Suprapubic skin (tissue), 4 donors: ENCODE measurements around the gene RBM8A. TPM values are rescaled to one million over a fixed set of nuclear protein-coding genes. Genes with fewer than 3 reads are reported as not detected.

Experiments
- DNase-seq, 2 donors: peaks; one replicate each; pipeline ENCODE4 v3.0.0-alpha.2; 2019; ENCODE audit warnings: low spot score in 2 of 2
- H3K27ac ChIP-seq: fragments of 200-600 bp; sonication (generic); one replicate; pipeline ENCODE4 v1.5.1; 2019
- H3K27me3 ChIP-seq: fragments of 200-600 bp; sonication (generic); one replicate; pipeline ENCODE4 v1.5.1; 2019
- H3K36me3 ChIP-seq: fragments of 200-600 bp; sonication (generic); one replicate; pipeline ENCODE4 v1.5.1; 2019
- H3K4me1 ChIP-seq: fragments of 200-600 bp; sonication (generic); one replicate; pipeline ENCODE4 v1.5.1; 2019
- H3K4me3 ChIP-seq: fragments of 200-600 bp; sonication (generic); one replicate; pipeline ENCODE4 v1.5.1; 2019; ENCODE audit warnings: mild to moderate bottlenecking
- H3K9me3 ChIP-seq: fragments of 200-600 bp; sonication (generic); one replicate; pipeline ENCODE4 v1.5.1; 2019
- EP300 ChIP-seq: sonication (generic); formaldehyde crosslinking; IDR thresholded peaks from one replicate; pipeline ENCODE4 v1.6.1; 2017; ENCODE audit warnings: antibody characterized with exemption
- POLR2A ChIP-seq, 2 donors: fragments of 450-650 bp; IDR thresholded peaks; one replicate each; pipeline ENCODE4 v1.6.1; 2017; ENCODE audit warnings: antibody characterized with exemption in 2 of 2, mild to moderate bottlenecking in 2 of 2, moderate library complexity in 2 of 2
- POLR2AphosphoS5 ChIP-seq, 3 donors: sonication (generic); formaldehyde crosslinking; IDR thresholded peaks; one replicate each; pipeline ENCODE4 v1.6.1; 2017; ENCODE audit warnings: antibody characterized with exemption in 3 of 3
- WGBS: methylation state at CpG from one replicate; pipeline ENCODE4 v1.1.5; 2018; 5-methylcytosine and 5-hydroxymethylcytosine counted together
- total RNA-seq, 4 donors: library from RNA; depleted of rRNA; stranded (reverse); fragments of >200 nt; gene quantifications; one replicate each; pipeline ENCODE4 v1.1.0, GENCODE V29; 2016
- TF ChIP-seq, protein P1 (sequence below), 2 donors: fragments of 200-600 bp in 1 of 2; fragments of 450-650 bp in 1 of 2; sonication (generic) in 1 of 2; IDR thresholded peaks; one replicate each; pipeline ENCODE4 v1.5.1; 2016 to 2019; ENCODE audit warnings: antibody characterized with exemption in 2 of 2, mild to moderate bottlenecking in 1 of 2, moderate library complexity in 1 of 2

Gene RBM8A
- total RNA-seq, 4 donors from 2014 or later: 92.2 to 186 (median 134) TPM

DNA sequence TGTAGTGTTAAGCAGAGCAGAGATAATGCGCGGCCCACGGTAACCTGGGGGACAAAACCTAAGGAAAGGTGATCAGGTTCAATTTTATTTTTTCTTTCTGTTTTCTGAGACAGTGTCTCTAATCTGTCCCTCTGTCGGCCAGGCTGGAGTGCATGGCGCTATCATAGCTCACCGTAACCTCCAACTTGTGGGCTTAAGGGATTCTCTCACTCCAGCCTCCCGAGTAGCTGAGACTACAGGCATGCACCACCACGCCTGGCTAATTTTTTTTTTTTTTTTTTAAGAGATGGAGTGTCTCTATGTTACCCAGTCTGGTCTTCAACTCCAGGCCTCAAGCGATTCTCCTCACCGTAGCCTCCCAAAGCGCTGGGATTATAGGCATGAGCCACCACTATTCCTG is 40.9 kb downstream of the RBM8A start:
- WGBS: 49% methylated on average over 11 of the region's 11 CpGs
- H3K4me3 ChIP-seq: peak overlapping the region; percentile 63
- H3K27ac ChIP-seq: no peak overlapping the region
- H3K27me3 ChIP-seq: no peaks in the 10 kb centered on the region
- TF ChIP-seq EP300 (no peak), POLR2AphosphoS5 (IDR thresholded peaks at IDR 0.05) (no peak), POLR2A (IDR thresholded peaks at IDR 0.05) (no peak)
- TF ChIP-seq, protein P1, sequence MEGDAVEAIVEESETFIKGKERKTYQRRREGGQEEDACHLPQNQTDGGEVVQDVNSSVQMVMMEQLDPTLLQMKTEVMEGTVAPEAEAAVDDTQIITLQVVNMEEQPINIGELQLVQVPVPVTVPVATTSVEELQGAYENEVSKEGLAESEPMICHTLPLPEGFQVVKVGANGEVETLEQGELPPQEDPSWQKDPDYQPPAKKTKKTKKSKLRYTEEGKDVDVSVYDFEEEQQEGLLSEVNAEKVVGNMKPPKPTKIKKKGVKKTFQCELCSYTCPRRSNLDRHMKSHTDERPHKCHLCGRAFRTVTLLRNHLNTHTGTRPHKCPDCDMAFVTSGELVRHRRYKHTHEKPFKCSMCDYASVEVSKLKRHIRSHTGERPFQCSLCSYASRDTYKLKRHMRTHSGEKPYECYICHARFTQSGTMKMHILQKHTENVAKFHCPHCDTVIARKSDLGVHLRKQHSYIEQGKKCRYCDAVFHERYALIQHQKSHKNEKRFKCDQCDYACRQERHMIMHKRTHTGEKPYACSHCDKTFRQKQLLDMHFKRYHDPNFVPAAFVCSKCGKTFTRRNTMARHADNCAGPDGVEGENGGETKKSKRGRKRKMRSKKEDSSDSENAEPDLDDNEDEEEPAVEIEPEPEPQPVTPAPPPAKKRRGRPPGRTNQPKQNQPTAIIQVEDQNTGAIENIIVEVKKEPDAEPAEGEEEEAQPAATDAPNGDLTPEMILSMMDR (IDR thresholded peaks at IDR 0.05): no peak
- peaks cover 40% of the 10 kb centered on the region for H3K4me1 ChIP-seq
- no peaks in the 10 kb centered on the region for H3K36me3 ChIP-seq
- DNase-seq: no peak
- H3K9me3 ChIP-seq: no peaks in the 10 kb centered on the region

DNA sequence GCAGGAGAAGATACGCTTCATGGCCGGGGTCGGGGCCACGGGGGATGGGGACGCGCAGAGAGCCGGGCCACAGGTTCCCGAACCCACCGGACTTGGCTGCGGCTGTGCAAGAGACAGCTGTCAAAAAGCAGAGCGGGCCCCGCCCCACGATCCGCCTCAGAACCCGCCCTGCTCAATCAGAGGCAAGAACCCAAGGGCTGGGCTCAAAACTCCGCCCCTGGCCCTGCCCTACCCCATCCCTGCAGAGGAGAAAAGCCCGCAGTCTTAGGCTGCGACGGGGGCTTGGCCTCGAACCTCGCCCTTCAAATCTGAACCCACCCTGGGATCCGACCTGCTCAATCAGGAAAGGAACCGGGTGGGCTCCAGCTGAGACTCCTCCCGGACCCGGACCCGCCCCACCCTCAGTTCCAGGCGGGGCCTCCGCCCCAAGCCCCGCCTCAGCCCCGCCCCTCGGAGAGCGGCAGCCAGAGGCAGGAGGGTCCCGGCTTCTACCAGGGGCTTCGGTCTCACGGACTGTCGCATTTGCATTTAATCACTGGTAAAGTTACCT is 41.5 kb downstream of the RBM8A start, which contains the start of gene ANKRD35:
ANKRD35 (minus strand) TSS at position 129 of the 550 bp plus-strand sequence; CDS start at position 21, 108 bp downstream.
- Histone ChIP-seq H3K27me3 (no peaks in the 10 kb centered on the region), H3K36me3 (no peaks in the 10 kb centered on the region), H3K4me1 (peaks cover 34% of the 10 kb centered on the region), H3K9me3 (no peaks in the 10 kb centered on the region), H3K27ac (no peak within 1 kb of the TSS), H3K4me3 (peak within 1 kb of the TSS; percentile 63)
- DNase-seq: peak; percentile 93 to 96
- 3% methylated on average over 15 of the region's 36 CpGs for WGBS
- TF ChIP-seq, protein P1 (IDR thresholded peaks at IDR 0.05): no peak
- TF ChIP-seq POLR2A (IDR thresholded peaks at IDR 0.05) (no peak), EP300 (no peak), POLR2AphosphoS5 (IDR thresholded peaks at IDR 0.05) (no peak)

DNA sequence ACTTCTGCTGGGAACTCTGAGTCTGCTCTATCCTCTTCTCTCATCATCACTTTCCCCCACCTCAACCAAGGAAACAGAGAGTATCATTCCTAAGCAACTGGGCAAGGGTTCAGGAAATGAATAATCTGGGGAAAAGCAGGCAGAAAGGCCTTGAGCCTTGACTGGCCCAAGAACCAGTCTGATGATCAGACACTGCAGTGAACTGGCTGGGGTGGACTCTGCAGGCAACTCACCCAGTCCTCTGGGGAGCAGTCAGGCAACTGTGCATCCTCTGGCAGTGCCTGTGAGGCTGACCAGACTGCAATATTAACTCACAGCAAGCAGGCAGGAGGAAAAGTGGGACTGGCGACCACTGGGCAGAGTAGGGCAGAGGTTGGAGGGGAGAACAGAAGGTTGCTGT is 42.6 kb downstream of the RBM8A start:
- peak overlapping the region; percentile 63 for H3K4me3 ChIP-seq
- H3K9me3 ChIP-seq: no peaks in the 10 kb centered on the region
- no peaks in the 10 kb centered on the region for H3K27me3 ChIP-seq
- DNase-seq: peak in 1 of 2 donors; percentile 34
- WGBS: 96% methylated on average over 1 of the region's 1 CpG
- no peak for TF ChIP-seq POLR2A (IDR thresholded peaks at IDR 0.05)
- TF ChIP-seq EP300: no peak
- no peak for TF ChIP-seq POLR2AphosphoS5 (IDR thresholded peaks at IDR 0.05)
- TF ChIP-seq, protein P1 (IDR thresholded peaks at IDR 0.05): no peak
- no peak overlapping the region for H3K27ac ChIP-seq
- H3K36me3 ChIP-seq: no peaks in the 10 kb centered on the region
- peaks cover 30% of the 10 kb centered on the region for H3K4me1 ChIP-seq

DNA sequence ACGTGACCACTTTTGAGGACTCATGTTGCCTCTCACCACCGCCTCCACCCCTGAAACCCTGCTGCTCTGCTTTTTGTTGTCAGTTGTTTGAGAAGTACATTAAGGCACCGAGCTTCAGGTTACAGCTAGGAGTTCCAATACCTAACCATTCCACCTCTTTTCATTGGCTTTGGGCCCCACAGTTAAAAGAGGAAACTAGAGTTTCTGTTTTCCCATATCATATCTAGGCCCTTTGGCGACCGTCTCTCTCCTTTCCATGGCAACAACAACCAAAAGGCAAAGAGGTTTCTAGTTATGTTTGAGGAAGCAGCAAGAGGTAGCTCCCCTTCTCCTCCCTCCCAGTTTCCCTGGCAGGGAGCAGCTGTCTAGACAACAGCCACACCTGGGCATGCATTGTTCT is 47.5 kb downstream of the RBM8A start:
- TF ChIP-seq EP300: no peak
- TF ChIP-seq, protein P1 (IDR thresholded peaks at IDR 0.05): no peak
- TF ChIP-seq POLR2A (IDR thresholded peaks at IDR 0.05): no peak
- no peak for TF ChIP-seq POLR2AphosphoS5 (IDR thresholded peaks at IDR 0.05)
- no peaks in the 10 kb centered on the region for H3K27me3 ChIP-seq
- WGBS: 67% methylated on average over 5 of the region's 5 CpGs
- no peaks in the 10 kb centered on the region for H3K9me3 ChIP-seq
- peaks cover 23% of the 10 kb centered on the region for H3K4me1 ChIP-seq
- H3K27ac ChIP-seq: peak overlapping the region; percentile 59
- no peaks in the 10 kb centered on the region for H3K36me3 ChIP-seq
- DNase-seq: no peak
- H3K4me3 ChIP-seq: no peak overlapping the region

DNA sequence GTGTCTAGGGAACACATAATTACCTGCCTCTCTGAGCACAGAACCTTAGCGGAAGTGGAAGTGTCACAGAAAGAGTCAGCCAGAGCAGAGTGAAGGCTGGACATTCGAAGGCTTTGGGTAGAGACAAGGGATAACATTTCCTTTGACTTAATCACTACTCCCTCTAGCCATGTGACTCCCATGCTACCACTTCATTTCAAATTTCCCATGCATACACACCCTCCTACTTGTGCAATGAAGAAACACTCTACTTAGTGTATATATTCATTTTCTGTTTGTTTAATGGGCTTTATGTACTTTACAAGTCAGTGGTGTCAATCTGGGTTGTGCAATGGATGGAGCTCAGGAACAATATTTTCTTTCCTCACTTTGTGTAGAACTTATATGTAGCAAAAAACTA is 48.6 kb downstream of the RBM8A start:
- peaks cover 19% of the 10 kb centered on the region for H3K4me1 ChIP-seq
- no peak overlapping the region for H3K4me3 ChIP-seq
- WGBS: 78% methylated on average over 2 of the region's 2 CpGs
- DNase-seq: no peak
- TF ChIP-seq EP300: no peak
- TF ChIP-seq, protein P1 (IDR thresholded peaks at IDR 0.05): no peak
- TF ChIP-seq POLR2AphosphoS5 (IDR thresholded peaks at IDR 0.05): no peak
- TF ChIP-seq POLR2A (IDR thresholded peaks at IDR 0.05): no peak
- no peaks in the 10 kb centered on the region for H3K27me3 ChIP-seq
- H3K9me3 ChIP-seq: no peaks in the 10 kb centered on the region
- peak overlapping the region; percentile 59 for H3K27ac ChIP-seq
- no peaks in the 10 kb centered on the region for H3K36me3 ChIP-seq
